Measurements from ENCODE around the gene SPATA21.

The SPATA21 gene

DNA sequence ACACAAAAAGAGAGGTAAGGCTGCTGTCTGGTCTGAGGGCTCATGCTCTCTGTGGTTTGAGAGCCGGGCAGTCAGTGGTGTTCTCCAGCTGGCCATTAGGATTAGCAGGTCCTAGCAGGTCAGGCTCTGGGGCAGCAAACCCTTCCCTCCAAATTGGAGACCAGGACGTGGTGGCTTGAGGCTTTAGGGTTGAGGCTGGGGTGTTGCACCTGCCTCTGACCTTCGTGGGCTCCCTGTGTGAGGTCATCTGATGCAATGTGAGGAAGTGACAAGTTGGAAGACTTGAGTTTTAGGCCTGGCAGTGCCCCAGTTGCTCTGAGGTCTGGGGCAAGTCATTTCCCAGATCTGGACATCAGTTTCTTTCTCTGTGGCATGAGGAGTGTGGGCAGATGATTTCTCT is 45.8 kb downstream of the SPATA21 start:
- TF ChIP-seq POLR2A (IDR thresholded peaks at IDR 0.05; ENCODE audit: low read length) = no peak
- no peak for TF ChIP-seq GATA1 (IDR thresholded peaks at IDR 0.05; ENCODE audit: low read depth, low read length)

DNA sequence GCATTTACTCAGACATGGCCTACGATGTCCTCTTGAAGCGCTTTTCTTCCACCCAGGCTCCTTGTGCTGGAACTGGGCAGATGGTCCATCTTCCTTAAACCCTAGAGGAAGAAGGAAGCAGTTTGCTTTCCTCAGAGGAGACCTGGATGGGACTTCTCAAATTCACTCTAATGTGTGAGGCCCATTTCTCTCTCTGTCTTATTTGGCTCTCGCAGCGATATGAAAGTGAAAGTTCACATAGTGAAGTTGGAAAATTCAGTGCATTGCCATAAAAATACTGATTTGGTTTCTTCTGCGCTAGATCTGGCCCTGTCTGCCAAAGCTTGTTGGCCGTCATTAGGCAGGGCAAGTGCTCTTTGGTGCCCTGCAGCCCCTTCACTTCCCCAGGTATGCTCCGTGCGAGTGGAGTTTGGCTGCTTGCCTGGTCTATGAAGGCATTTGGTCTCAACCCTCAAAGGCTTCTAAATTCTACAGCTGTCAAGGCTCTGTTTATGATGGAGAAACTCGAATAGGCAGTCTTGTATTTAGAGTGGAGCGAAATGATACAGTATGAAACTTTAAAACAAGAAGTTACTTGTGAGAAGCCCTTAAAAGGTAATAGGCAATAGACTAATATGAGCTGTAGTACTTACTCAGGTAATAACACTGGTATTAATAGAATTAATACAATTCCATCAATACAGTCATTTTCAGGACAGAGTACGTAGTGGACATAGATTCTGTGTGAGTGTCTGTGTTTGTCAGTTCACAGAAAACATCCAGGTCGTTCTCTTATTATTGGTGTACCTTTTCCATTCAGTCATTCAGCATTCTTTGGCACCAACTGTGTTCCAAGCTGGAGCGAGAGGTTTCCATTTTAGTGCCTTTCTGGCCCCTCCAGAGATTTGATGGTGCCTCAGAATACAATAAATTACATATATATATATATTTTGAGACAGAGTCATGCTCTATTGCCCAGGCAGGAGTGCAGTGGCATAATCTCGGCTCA is 49.7 kb downstream of the SPATA21 start:
- no peak for DNase-seq
- no peak for TF ChIP-seq POLR2A (IDR thresholded peaks at IDR 0.05; ENCODE audit: low read length)
- TF ChIP-seq GATA1 (IDR thresholded peaks at IDR 0.05; ENCODE audit: low read depth, low read length) = no peak

More for the DNA sequence above, 45.8 kb downstream of the SPATA21 start:
- peak in 1 of 2 experiments; percentile 47 for DNase-seq

DNA sequence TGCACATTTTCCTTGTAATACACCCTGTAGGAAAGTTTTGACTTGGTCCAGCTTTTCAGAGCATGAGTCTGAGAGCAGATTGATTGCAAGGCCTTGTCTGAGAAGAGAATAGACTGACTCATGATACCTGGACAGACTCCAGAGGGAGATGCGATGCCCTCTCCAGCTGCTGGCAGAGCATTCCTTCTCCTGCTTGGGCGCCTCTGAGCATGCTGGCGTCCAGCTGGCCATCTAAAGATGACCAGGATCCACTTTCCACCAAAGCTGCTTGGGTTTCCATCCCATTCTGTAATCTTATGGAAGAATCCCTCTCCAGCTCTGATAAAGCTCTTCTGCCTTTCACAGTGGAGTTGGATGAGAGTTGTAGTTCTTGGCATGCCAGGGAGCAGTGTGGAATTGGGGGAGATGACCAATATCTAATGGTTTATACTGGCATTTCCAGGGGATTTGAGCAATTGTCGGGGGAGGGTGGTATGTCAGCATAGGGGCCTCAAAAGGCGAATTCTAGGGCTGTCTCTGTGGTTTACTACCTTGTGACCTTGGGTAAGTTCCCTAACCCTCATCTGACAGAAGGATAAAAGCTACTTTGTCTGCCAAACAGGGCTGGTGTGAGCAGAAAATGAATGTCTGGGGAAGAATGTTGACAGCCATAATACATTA is 50.6 kb downstream of the SPATA21 start:
- peak in 1 of 2 experiments; percentile 41 for DNase-seq
- TF ChIP-seq GATA1 (IDR thresholded peaks at IDR 0.05; ENCODE audit: low read depth, low read length) = no peak
- no peak for TF ChIP-seq POLR2A (IDR thresholded peaks at IDR 0.05; ENCODE audit: low read length)

DNA sequence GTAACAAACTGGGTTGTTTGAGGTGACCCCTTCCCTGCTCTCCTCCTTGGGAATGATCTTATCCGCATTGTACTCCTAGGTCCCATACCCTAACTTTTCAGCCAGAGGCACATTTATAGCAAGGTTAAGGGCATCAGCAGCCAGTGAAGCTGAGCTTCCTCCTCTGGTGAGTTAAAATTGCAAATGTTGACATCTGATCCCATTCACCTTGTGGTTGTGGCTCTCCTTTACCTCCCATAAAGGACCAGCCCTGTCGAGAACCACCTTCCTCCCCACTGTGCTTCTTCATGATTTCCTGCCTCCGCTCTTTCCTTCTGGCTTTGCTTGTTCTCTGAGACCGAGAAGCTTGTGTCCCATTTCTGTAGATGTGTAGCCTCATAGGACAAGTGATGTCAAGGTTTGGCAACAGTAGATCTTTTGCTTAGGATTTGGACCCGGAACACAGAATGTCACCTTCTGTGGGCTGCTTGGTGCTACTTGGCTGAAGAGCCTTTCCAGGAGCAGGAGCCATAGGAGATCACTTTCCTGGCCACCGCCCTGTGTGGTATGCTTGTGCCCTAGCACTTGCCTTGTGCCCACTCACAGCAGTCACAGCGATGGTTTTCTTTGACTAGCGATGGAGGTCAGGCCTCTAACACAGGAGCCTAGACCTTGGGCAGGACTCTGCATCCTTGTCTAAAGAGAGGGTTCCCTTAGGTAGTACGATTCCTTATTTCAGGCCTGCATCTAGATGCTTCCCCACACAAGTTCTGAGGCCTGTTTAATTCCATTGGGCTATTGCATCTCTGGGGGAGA is 51.4 kb downstream of the SPATA21 start:
- no peak for DNase-seq
- TF ChIP-seq POLR2A (IDR thresholded peaks at IDR 0.05; ENCODE audit: low read length) = no peak
- TF ChIP-seq GATA1 (IDR thresholded peaks at IDR 0.05; ENCODE audit: low read depth, low read length) = no peak

DNA sequence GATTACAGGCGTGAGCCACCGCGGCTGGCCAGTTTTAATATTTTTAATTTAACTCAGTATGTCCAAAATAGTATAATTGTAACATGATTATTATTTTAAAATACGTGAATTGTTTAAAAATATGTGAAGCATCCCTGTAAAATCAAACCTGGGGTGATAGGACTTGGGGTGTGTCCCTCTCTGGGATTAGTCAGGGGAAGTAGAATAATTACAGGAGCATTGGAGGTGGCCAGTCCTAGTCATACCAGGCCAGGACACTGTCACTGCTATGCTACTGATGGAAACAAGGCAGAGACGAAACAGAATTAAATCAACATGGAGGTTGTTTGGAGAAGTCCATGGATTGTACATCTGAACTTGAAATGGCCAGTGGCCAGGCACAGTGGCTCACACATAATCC is 53.3 kb downstream of the SPATA21 start:
- no peak for DNase-seq
- TF ChIP-seq GATA1 (IDR thresholded peaks at IDR 0.05; ENCODE audit: low read depth, low read length) (no peak), POLR2A (IDR thresholded peaks at IDR 0.05; ENCODE audit: low read length) (no peak)

DNA sequence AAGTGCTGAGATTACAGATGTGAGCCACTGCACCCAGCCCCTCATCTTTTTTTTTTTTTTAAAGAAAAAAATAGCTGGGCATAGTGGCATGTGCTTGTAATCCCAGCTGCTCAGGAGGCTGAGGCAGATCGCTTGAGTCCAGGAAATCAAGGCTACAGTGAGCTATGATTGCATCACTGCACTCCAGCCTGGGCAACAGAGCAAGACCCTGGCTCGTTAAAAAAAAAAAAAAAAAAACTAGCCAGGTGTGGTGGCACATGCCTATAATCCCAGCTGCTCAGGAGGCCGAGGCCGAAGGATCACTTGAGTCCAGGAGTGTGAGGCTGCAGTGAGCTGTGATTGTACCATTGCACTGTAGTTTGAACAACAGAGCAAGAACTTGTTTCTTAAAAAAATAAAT is 56.4 kb downstream of the SPATA21 start:
- no peak for DNase-seq
- TF ChIP-seq POLR2A (IDR thresholded peaks at IDR 0.05; ENCODE audit: low read length) (no peak), GATA1 (IDR thresholded peaks at IDR 0.05; ENCODE audit: low read depth, low read length) (no peak)

DNA sequence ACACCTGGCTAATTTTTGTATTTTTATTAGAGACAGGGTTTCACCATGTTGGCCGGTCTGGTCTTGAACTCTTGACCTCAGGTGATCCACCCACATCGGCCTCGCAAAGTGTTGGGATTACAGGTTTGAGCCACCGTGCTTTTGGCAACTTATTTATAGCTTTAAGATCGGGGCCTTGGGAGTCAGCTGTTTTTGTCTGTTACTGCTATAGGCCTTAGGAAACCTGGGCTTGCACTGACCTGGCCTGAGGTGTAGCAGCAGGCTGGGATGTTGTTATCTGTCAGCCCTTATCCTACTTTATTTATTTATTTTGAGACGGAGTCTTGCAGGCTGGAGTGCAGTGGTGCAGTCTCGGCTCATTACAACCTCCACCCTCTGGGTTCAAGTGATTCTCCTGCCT is 58.8 kb downstream of the SPATA21 start:
- no peak for DNase-seq

DNA sequence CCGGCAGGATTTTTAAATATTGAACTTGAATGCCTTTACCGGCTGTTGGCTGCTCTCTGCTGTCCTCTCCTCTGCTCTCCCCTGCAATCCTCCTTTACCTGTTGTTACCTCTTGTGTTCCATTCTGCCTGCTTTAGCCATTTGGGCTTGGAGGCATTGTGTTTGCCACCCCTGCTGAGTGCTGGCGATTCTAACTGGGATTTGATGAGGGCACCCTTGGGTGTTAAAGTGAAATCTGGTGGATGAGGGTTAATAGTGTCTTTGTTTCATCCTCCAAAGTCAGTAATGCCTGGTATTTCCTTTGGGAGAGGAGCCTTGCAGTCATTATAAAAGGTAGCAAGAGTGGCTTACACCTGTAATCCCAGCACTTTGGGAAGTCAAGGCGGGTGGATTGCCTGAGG is 60.3 kb downstream of the SPATA21 start:
- TF ChIP-seq POLR2A (IDR thresholded peaks at IDR 0.05; ENCODE audit: low read length) (no peak), GATA1 (IDR thresholded peaks at IDR 0.05; ENCODE audit: low read depth, low read length) (no peak)

More for the DNA sequence above, 58.8 kb downstream of the SPATA21 start:
- TF ChIP-seq GATA1 (IDR thresholded peaks at IDR 0.05; ENCODE audit: low read depth, low read length) (no peak), POLR2A (IDR thresholded peaks at IDR 0.05; ENCODE audit: low read length) (no peak)

DNA sequence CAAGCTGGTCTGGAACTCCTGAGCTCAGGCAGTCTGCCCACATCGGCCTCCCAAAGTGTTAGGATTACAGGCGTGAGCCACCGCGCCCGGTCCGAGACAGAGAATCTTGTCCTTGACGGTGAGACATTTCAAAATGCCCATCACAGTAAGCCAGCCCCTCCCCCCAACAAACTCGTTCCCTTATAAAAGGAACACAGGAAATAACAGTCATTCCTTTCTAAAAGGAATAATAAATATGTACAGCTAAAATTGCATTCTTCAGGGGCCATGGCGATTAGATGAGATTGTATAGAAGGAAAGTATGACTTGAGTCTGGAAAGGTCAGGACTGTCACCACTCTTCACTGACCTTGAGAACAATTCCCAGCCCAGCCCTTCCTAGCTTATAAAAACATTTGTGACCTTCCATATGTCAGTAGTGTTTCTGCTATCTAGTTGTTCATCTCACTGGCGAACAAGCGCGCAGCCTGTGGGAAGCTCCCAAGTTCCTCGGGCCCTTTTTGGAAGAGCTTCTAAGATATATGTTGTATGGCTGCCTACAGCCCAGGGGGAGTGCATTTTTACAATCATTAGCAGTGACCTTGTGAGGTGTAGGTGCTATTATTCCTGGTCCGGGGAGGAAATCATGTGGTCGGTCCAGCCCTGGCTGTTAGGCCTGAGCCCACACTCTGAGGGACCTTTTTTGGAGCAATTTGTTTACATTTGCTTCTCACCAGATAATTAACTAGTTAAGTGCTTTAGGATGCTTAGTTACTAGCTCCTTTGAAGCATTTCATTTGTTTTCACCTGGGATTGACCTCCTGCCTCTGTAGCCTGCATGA is 61.5 kb downstream of the SPATA21 start:
- DNase-seq = no peak
- TF ChIP-seq POLR2A (IDR thresholded peaks at IDR 0.05; ENCODE audit: low read length) (no peak), GATA1 (IDR thresholded peaks at IDR 0.05; ENCODE audit: low read depth, low read length) (no peak)

More for the DNA sequence above, 60.3 kb downstream of the SPATA21 start:
- DNase-seq = no peak

DNA sequence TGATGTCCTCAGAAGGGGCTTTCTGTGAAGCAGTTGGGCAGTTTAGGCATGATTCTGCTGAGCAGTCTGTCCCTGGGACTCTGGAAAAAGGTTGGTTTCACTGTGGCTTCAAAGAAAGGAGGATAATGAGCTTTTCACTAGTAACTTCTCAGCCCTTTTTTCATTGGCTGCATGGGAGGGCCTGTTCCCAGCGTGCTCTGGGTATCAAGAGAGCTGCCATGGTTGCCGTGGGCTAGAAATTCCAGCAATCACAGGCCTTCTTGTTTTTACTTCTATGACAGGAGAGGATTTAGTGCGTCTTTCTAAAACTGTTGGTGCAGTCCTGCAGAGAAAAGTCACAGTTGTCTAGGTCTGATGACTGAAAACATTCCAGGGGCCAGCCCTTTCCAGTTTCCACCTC is 63.0 kb downstream of the SPATA21 start:
- TF ChIP-seq POLR2A (IDR thresholded peaks at IDR 0.05; ENCODE audit: low read length) (no peak), GATA1 (IDR thresholded peaks at IDR 0.05; ENCODE audit: low read depth, low read length) (no peak)

DNA sequence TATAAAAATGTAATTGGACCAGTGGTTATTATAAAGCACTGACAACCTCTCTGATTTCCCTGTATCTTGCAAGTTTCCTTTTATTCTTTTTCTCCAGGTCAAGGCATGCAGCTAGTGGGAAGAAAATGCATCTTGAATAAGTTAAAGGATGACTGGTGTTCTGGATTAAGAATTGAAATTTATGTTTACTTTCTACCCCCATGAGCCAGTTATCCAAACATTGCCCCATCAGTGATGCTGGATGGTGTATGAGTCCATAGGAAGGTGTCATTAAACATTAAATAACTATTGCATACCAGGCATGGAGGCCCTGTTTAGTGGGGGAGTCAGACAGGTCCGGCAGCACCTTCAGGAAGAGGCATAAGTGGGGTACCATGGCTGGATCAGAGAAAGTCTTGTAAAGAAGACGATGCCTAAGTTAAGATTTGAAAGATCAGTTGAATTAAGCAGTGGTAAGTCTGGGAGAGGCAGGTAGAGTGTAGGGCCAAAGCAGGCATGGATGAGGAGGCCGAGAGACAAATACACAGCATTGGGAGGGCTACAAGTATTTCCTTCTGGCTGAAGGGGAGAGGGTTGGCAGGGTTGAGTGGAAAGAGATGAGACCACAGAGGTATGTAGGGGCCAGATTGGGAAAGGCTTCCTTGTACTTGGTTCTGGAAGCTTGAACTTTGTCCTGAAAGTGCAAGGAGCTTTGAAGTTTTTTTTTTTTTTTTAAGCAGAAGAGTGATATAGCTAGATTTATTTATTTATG is 64.5 kb downstream of the SPATA21 start:
- no peak for DNase-seq
- TF ChIP-seq GATA1 (IDR thresholded peaks at IDR 0.05; ENCODE audit: low read depth, low read length) = no peak

More for the DNA sequence above, 63.0 kb downstream of the SPATA21 start:
- DNase-seq = no peak

DNA sequence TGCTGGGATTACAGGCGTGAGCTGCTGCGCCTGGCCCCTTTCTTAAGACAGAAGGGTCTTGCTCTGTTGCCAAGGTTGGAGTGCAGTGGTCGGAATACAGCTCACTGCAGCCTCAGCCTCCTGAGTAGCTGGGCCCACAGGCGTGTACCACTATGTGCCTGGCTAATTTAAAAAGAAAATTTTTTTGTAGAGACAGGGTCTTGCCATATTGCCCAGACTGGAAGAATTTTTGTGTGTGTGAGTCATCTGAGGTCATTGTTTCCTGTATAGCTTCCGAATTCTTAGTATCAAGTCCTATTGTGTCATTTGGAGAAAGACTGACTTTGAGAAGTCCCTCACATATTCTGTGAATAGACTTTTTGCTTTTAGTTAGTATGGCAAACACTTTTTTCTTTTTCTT is 65.5 kb downstream of the SPATA21 start:
- TF ChIP-seq POLR2A (IDR thresholded peaks at IDR 0.05; ENCODE audit: low read length) (no peak), GATA1 (IDR thresholded peaks at IDR 0.05; ENCODE audit: low read depth, low read length) (no peak)
- DNase-seq = no peak
